HCT116 (cell line): ENCODE results near the gene DLG2. TPM values are rescaled to one million over a fixed set of nuclear protein-coding genes. Genes with fewer than 3 reads are reported as not detected.

ENCODE experiments used
- ATAC-seq: fragments of 200-7000 bp; cut with Tn5 transposase; 2 replicates; pipeline ENCODE4 v1.9.1; 2020; ENCODE audit warnings: mild to moderate bottlenecking, moderate library complexity
- BruUV-seq: library from RNA; stranded (reverse); fragments of 400-500 nt; replicated peaks from 2 replicates; lab custom pipeline; 2021; lab: Mats Ljungman, UMichigan
- CTCF ChIA-PET: fragments of 300-600 bp; sonication (Branson Sonifier 250); formaldehyde crosslinking; loops from one replicate; lab custom pipeline; 2021; ENCODE audit warnings: antibody characterized with exemption; lab: Charles Lee
- POLR2A ChIA-PET: fragments of 300-600, 350-600 bp; sonication (Branson Sonifier 250); formaldehyde crosslinking; loops from one replicate; lab custom pipeline; 2021; ENCODE audit warnings: antibody characterized with exemption; lab: Charles Lee
- RAD21 ChIA-PET, 2 experiments: fragments of 300-600 bp; sonication (Branson Sonifier 250); formaldehyde crosslinking; loops; one replicate each; lab custom pipeline; 2023; ENCODE audit warnings: low total read pairs in 2 of 2; ENCODE audit not compliant: uncharacterized antibody in 2 of 2, unreplicated experiment in 2 of 2, low non-redundant PET in 1 of 2; lab: Charles Lee
- DNase-seq: peaks from one replicate; pipeline ENCODE4 v3.0.0-alpha.2; 2010; ENCODE audit warnings: low read depth, low spot score
- H2AFZ ChIP-seq: fragments of 200-600 bp; shearing (Covaris generic), sonication (generic); 2 replicates; pipeline ENCODE4 v1.6.1; 2017; ENCODE audit warnings: low read depth, mixed run types, mixed read lengths, antibody characterized with exemption, low read length; ENCODE audit not compliant: poor library complexity, severe bottlenecking
- H3K27ac ChIP-seq: 2 replicates; pipeline ENCODE4 v1.5.1; 2012; ENCODE audit warnings: low read depth, low read length
- H3K27me3 ChIP-seq: fragments of 200-600 bp; sonication (generic); 2 replicates; pipeline ENCODE4 v1.6.1; 2016; ENCODE audit warnings: mixed run types, low read length, mixed read lengths; ENCODE audit not compliant: insufficient read depth
- H3K36me3 ChIP-seq, 2 experiments: fragments of 200-500 bp in 1 of 2; fragments of 200-600 bp in 1 of 2; sonication (Bioruptor generic) in 1 of 2; sonication (generic) in 1 of 2; 2 replicates each; pipeline versions ENCODE4 v1.5.1 to v1.6.1; 2014 to 2016; ENCODE audit warnings: low read length in 2 of 2, inconsistent platforms in 1 of 2, mixed read lengths in 1 of 2, mixed run types in 1 of 2; ENCODE audit not compliant: insufficient read depth in 2 of 2, control insufficient read depth in 1 of 2
- H3K4me1 ChIP-seq, 2 experiments: fragments of 200-600 bp in 1 of 2; sonication (generic) in 1 of 2; 2 replicates each; pipeline versions ENCODE4 v1.5.1 to v1.6.1; 2012 to 2017; ENCODE audit warnings: low read length in 2 of 2, inconsistent platforms in 1 of 2, mild to moderate bottlenecking in 1 of 2, mixed read lengths in 1 of 2, mixed run types in 1 of 2, moderate library complexity in 1 of 2; ENCODE audit not compliant: insufficient read depth in 2 of 2, control insufficient read depth in 1 of 2
- H3K4me2 ChIP-seq: fragments of 200-600 bp; sonication (generic); 2 replicates; pipeline ENCODE4 v1.6.1; 2017; ENCODE audit warnings: mixed run types, low read length, mixed read lengths
- H3K4me3 ChIP-seq, 2 experiments: fragments of 200-600 bp in 1 of 2; sonication (generic) in 1 of 2; replicated peaks in 1 of 2; 2 replicates each; pipeline ENCODE4 v1.5.1; 2011 to 2016; ENCODE audit warnings: low read length in 2 of 2, control low read depth in 1 of 2, low read depth in 1 of 2, mild to moderate bottlenecking in 1 of 2, mixed read lengths in 1 of 2, mixed run types in 1 of 2
- H3K79me2 ChIP-seq: fragments of 200-600 bp; sonication (generic); 2 replicates; pipeline ENCODE4 v1.6.1; 2017; ENCODE audit warnings: mild to moderate bottlenecking, mixed run types, low read length, moderate library complexity, mixed read lengths; ENCODE audit not compliant: insufficient read depth
- H3K9ac ChIP-seq: fragments of 200-600 bp; sonication (generic); 2 replicates; pipeline ENCODE4 v1.6.1; 2016; ENCODE audit warnings: low read length, mixed read lengths
- H3K9me2 ChIP-seq: fragments of 200-600 bp; sonication (generic), shearing (Covaris generic); 2 replicates; pipeline ENCODE4 v1.6.1; 2017; ENCODE audit warnings: mixed run types, mild to moderate bottlenecking, moderate library complexity; ENCODE audit not compliant: insufficient read depth
- H3K9me3 ChIP-seq, 2 experiments: fragments of 200-500 bp in 1 of 2; fragments of 200-600 bp in 1 of 2; sonication (Bioruptor generic) in 1 of 2; sonication (generic) in 1 of 2; 2 replicates each; pipeline ENCODE4 v1.6.1; 2014 to 2017; ENCODE audit warnings: low read length in 2 of 2, mixed read lengths in 2 of 2, inconsistent platforms in 1 of 2, low read depth in 1 of 2, mild to moderate bottlenecking in 1 of 2, mixed run types in 1 of 2, moderate library complexity in 1 of 2; ENCODE audit not compliant: control insufficient read depth in 1 of 2, insufficient read depth in 1 of 2
- H4K20me1 ChIP-seq: fragments of 200-600 bp; sonication (generic), shearing (Covaris generic); 2 replicates; pipeline ENCODE4 v1.6.1; 2017; ENCODE audit warnings: mixed run types, mild to moderate bottlenecking, moderate library complexity; ENCODE audit not compliant: insufficient read depth
- ATF3 ChIP-seq: IDR thresholded peaks from 2 replicates; pipeline ENCODE4 v1.6.1; 2012
- EGR1 ChIP-seq: IDR thresholded peaks from 2 replicates; pipeline ENCODE4 v1.6.1; 2012; ENCODE audit warnings: low read depth
- ELF1 ChIP-seq: IDR thresholded peaks from 2 replicates; pipeline ENCODE4 v1.6.1; 2012; ENCODE audit warnings: low read depth, borderline replicate concordance
- EZH2 ChIP-seq: fragments of 200-600 bp; sonication (generic); IDR thresholded peaks from 2 replicates; pipeline ENCODE4 v1.6.1; 2017; ENCODE audit warnings: antibody characterized with exemption, mixed run types
- EZH2phosphoT487 ChIP-seq: fragments of 200-600 bp; IDR thresholded peaks from 2 replicates; pipeline ENCODE4 v1.6.1; 2018; ENCODE audit warnings: antibody characterized with exemption, borderline replicate concordance
- POLR2A ChIP-seq: IDR thresholded peaks from 2 replicates; pipeline ENCODE4 v1.7.0; 2011; ENCODE audit warnings: borderline replicate concordance; ENCODE audit not compliant: insufficient read depth, insufficient read length; ENCODE audit errors: extremely low read depth
- POLR2AphosphoS5 ChIP-seq: IDR thresholded peaks from 2 replicates; pipeline ENCODE4 v1.6.1; 2011; ENCODE audit warnings: mild to moderate bottlenecking, low read depth, low read length, moderate library complexity
- RAD21 ChIP-seq: IDR thresholded peaks from 2 replicates; pipeline ENCODE4 v1.6.1; 2012; ENCODE audit warnings: low read depth, mild to moderate bottlenecking
- SIN3A ChIP-seq: IDR thresholded peaks from 2 replicates; pipeline ENCODE4 v1.6.1; 2012; ENCODE audit warnings: low read depth
- SP1 ChIP-seq: IDR thresholded peaks from 2 replicates; pipeline ENCODE4 v1.6.1; 2012; ENCODE audit warnings: low read depth
- ZFX ChIP-seq: fragments of 450-650 bp; IDR thresholded peaks from 2 replicates; pipeline ENCODE4 v1.6.1; 2017
- ZNF274 ChIP-seq: fragments of 200-500 bp; sonication (Bioruptor generic); IDR thresholded peaks from 2 replicates; pipeline ENCODE4 v1.6.1; 2014; ENCODE audit warnings: mild to moderate bottlenecking, low read depth, low read length, inconsistent platforms
- intact Hi-C: fragments of 100-400 bp; cut with micrococcal nuclease; formaldehyde crosslinking; loops from 2 replicates; pipeline ENCODE4 v1.10.0; 2022
- total RNA-seq: library from RNA; stranded (reverse); gene quantifications from one replicate; pipeline ENCODE4 v1.2.1, GENCODE V29; 2021; ENCODE audit not compliant: unreplicated experiment
- TF ChIP-seq, protein P1 (sequence below): IDR thresholded peaks from 2 replicates; pipeline ENCODE4 v1.6.1; 2011; ENCODE audit warnings: mild to moderate bottlenecking, low read length, moderate library complexity; ENCODE audit not compliant: insufficient replicate concordance; ENCODE audit errors: extremely low read depth
- TF ChIP-seq, protein P2 (sequence below): IDR thresholded peaks from 2 replicates; pipeline ENCODE4 v1.6.1; 2012
- TF ChIP-seq, protein P3 (sequence below): IDR thresholded peaks from 2 replicates; pipeline ENCODE4 v1.6.1; 2012; ENCODE audit warnings: low read depth
- TF ChIP-seq, protein P4 (sequence below), 3 experiments: fragments of 200-600 bp in 1 of 3; sonication (generic) in 1 of 3; IDR thresholded peaks in 2 of 3; conservative IDR thresholded peaks in 1 of 3; 2 replicates each; pipeline ENCODE4 v1.5.1; 2012 to 2017; ENCODE audit warnings: low read depth in 2 of 3, low read length in 2 of 3, antibody characterized with exemption in 1 of 3, borderline replicate concordance in 1 of 3, control low read depth in 1 of 3, mild to moderate bottlenecking in 1 of 3, mixed read lengths in 1 of 3, mixed run types in 1 of 3, moderate library complexity in 1 of 3; ENCODE audit not compliant: insufficient read depth in 1 of 3

Gene DLG2
- total RNA-seq, 1 experiment from 2014 or later: 2.4 TPM

DNA sequence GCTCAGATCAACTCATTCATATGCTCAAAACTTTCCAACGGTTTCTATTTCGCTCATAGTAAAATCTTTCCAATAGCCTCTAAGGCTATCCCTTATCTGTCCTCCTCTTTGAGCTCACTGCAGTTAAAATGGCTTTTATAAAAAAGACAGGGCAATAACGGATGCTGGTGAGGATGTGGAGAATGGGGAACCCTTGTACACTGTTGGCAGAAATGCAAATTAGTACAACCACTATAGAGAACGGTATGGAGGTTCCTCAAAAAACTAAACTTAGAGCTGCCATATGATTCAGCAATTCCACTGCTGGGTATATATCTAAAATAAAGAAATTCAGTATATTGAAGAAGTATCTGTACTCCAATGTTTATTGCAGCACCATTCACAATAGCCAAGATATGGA is 345.6 kb downstream of the DLG2 start:
- DNase-seq (no peak), ATAC-seq (no peak)
- RAD21 ChIA-PET: no interaction called here
- Histone ChIP-seq H3K27ac (no peak overlapping the region), H3K79me2 (no peaks in the 10 kb centered on the region), H3K4me3 (no peak overlapping the region), H3K9me2 (no peaks in the 10 kb centered on the region), H4K20me1 (no peaks in the 10 kb centered on the region), H3K27me3 (peaks cover 9% of the 10 kb centered on the region; the same call in 1 of the 2 replicates), H3K36me3 (no peaks in the 10 kb centered on the region), H2AFZ (no peak overlapping the region), H3K9ac (no peak overlapping the region), H3K4me2 (no peak overlapping the region), H3K9me3 (no peaks in the 10 kb centered on the region), H3K4me1 (no peaks in the 10 kb centered on the region)
- POLR2A ChIA-PET: no interaction called here
- TF ChIP-seq POLR2AphosphoS5: no peak
- no peak for TF ChIP-seq EZH2
- no peak for TF ChIP-seq SIN3A
- TF ChIP-seq SP1: no peak
- TF ChIP-seq RAD21: no peak
- TF ChIP-seq ZFX: no peak
- TF ChIP-seq, protein P1, sequence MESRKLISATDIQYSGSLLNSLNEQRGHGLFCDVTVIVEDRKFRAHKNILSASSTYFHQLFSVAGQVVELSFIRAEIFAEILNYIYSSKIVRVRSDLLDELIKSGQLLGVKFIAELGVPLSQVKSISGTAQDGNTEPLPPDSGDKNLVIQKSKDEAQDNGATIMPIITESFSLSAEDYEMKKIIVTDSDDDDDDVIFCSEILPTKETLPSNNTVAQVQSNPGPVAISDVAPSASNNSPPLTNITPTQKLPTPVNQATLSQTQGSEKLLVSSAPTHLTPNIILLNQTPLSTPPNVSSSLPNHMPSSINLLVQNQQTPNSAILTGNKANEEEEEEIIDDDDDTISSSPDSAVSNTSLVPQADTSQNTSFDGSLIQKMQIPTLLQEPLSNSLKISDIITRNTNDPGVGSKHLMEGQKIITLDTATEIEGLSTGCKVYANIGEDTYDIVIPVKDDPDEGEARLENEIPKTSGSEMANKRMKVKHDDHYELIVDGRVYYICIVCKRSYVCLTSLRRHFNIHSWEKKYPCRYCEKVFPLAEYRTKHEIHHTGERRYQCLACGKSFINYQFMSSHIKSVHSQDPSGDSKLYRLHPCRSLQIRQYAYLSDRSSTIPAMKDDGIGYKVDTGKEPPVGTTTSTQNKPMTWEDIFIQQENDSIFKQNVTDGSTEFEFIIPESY: no peak
- TF ChIP-seq POLR2A: no peak
- TF ChIP-seq EZH2phosphoT487: no peak
- TF ChIP-seq, protein P2, sequence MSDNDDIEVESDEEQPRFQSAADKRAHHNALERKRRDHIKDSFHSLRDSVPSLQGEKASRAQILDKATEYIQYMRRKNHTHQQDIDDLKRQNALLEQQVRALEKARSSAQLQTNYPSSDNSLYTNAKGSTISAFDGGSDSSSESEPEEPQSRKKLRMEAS: no peak
- TF ChIP-seq ATF3: no peak
- TF ChIP-seq ZNF274: no peak
- TF ChIP-seq, protein P3, sequence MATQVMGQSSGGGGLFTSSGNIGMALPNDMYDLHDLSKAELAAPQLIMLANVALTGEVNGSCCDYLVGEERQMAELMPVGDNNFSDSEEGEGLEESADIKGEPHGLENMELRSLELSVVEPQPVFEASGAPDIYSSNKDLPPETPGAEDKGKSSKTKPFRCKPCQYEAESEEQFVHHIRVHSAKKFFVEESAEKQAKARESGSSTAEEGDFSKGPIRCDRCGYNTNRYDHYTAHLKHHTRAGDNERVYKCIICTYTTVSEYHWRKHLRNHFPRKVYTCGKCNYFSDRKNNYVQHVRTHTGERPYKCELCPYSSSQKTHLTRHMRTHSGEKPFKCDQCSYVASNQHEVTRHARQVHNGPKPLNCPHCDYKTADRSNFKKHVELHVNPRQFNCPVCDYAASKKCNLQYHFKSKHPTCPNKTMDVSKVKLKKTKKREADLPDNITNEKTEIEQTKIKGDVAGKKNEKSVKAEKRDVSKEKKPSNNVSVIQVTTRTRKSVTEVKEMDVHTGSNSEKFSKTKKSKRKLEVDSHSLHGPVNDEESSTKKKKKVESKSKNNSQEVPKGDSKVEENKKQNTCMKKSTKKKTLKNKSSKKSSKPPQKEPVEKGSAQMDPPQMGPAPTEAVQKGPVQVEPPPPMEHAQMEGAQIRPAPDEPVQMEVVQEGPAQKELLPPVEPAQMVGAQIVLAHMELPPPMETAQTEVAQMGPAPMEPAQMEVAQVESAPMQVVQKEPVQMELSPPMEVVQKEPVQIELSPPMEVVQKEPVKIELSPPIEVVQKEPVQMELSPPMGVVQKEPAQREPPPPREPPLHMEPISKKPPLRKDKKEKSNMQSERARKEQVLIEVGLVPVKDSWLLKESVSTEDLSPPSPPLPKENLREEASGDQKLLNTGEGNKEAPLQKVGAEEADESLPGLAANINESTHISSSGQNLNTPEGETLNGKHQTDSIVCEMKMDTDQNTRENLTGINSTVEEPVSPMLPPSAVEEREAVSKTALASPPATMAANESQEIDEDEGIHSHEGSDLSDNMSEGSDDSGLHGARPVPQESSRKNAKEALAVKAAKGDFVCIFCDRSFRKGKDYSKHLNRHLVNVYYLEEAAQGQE: no peak
- TF ChIP-seq ELF1: no peak
- TF ChIP-seq EGR1: no peak
- TF ChIP-seq, protein P4, sequence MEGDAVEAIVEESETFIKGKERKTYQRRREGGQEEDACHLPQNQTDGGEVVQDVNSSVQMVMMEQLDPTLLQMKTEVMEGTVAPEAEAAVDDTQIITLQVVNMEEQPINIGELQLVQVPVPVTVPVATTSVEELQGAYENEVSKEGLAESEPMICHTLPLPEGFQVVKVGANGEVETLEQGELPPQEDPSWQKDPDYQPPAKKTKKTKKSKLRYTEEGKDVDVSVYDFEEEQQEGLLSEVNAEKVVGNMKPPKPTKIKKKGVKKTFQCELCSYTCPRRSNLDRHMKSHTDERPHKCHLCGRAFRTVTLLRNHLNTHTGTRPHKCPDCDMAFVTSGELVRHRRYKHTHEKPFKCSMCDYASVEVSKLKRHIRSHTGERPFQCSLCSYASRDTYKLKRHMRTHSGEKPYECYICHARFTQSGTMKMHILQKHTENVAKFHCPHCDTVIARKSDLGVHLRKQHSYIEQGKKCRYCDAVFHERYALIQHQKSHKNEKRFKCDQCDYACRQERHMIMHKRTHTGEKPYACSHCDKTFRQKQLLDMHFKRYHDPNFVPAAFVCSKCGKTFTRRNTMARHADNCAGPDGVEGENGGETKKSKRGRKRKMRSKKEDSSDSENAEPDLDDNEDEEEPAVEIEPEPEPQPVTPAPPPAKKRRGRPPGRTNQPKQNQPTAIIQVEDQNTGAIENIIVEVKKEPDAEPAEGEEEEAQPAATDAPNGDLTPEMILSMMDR (IDR thresholded peaks at IDR 0.05 in 2 of 3, conservative IDR thresholded peaks at IDR 0.05 in 1 of 3; ENCODE audit: borderline replicate concordance in 1 of 3, insufficient read depth in 1 of 3, low read depth in 2 of 3, low read length in 2 of 3): no peak
- CTCF ChIA-PET: no interaction called here
- BruUV-seq: no TSS peak
- intact Hi-C loops: no loop called here
